Measurements from ENCODE around the gene TINCR. TPM values are rescaled to one million over a fixed set of nuclear protein-coding genes. Genes with fewer than 3 reads are reported as not detected.

Gene TINCR
- total RNA-seq, 1 experiment from 2014 or later: 2.3 TPM

- ATAC-seq (no peak), DNase-seq (ENCODE audit: low read depth, low spot score) (no peak)
- BruUV-seq (replicated peaks): no TSS peak
- Histone ChIP-seq H3K4me3 (ENCODE audit: low read depth in 2 of 2, low read length in 2 of 2) (no peak overlapping the region), H3K9me3 (ENCODE audit: control insufficient read depth, insufficient read depth, low read depth, low read length) (no peaks in the 10 kb centered on the region), H3K4me1 (ENCODE audit: control insufficient read depth, insufficient read depth, low read length) (no peaks in the 10 kb centered on the region), H3K27me3 (ENCODE audit: control insufficient read depth, insufficient read depth, low read length) (no peaks in the 10 kb centered on the region), H3K27ac (ENCODE audit: low read length) (no peak overlapping the region), H3K36me3 (ENCODE audit: control insufficient read depth, insufficient read depth, low read length) (peaks cover 13% of the 10 kb centered on the region)
- ChIA-PET POLR2A (no interaction called here), CTCF (no interaction called here)
- in situ Hi-C loops (cut with HindIII; ENCODE audit: low pct_unique_long_range_greater_than_20kb, low sequenced_read_pairs): no loop called here
- intact Hi-C loops (cut with micrococcal nuclease; ENCODE audit: unreplicated experiment): no loop called here
- TF ChIP-seq SIN3A (IDR thresholded peaks at IDR 0.05; ENCODE audit: borderline replicate concordance, insufficient read depth, low read depth, low read length): no peak
Observed at GRCh38 chr19:5603626-5604025, 35.9 kb upstream of the TINCR start.

GRCh38 chr19:5600797-5601196 is 33.0 kb upstream of the TINCR start:
- ATAC-seq: no peak
- TF ChIP-seq, protein P1, sequence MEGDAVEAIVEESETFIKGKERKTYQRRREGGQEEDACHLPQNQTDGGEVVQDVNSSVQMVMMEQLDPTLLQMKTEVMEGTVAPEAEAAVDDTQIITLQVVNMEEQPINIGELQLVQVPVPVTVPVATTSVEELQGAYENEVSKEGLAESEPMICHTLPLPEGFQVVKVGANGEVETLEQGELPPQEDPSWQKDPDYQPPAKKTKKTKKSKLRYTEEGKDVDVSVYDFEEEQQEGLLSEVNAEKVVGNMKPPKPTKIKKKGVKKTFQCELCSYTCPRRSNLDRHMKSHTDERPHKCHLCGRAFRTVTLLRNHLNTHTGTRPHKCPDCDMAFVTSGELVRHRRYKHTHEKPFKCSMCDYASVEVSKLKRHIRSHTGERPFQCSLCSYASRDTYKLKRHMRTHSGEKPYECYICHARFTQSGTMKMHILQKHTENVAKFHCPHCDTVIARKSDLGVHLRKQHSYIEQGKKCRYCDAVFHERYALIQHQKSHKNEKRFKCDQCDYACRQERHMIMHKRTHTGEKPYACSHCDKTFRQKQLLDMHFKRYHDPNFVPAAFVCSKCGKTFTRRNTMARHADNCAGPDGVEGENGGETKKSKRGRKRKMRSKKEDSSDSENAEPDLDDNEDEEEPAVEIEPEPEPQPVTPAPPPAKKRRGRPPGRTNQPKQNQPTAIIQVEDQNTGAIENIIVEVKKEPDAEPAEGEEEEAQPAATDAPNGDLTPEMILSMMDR (IDR thresholded peaks at IDR 0.05): no peak
- TF ChIP-seq SIN3A (IDR thresholded peaks at IDR 0.05; ENCODE audit: borderline replicate concordance, insufficient read depth, low read depth, low read length) (no peak), POLR2AphosphoS5 (IDR thresholded peaks at IDR 0.05; ENCODE audit: low read depth, low read length) (no peak), TCF7L2 (IDR thresholded peaks at IDR 0.05; ENCODE audit: low read depth, low read length) (no peak), REST (IDR thresholded peaks at IDR 0.05; ENCODE audit: insufficient read depth in 1 of 2, low read depth in 2 of 2, low read length in 1 of 2) (no peak)
- ChIA-PET CTCF (no interaction called here), POLR2A (no interaction called here)
- Histone ChIP-seq H3K27ac (ENCODE audit: low read length) (no peak overlapping the region), H3K9me3 (ENCODE audit: control insufficient read depth, insufficient read depth, low read depth, low read length) (no peaks in the 10 kb centered on the region), H3K36me3 (ENCODE audit: control insufficient read depth, insufficient read depth, low read length) (peaks cover 17% of the 10 kb centered on the region), H3K4me3 (ENCODE audit: low read depth in 2 of 2, low read length in 2 of 2) (no peak overlapping the region), H3K27me3 (ENCODE audit: control insufficient read depth, insufficient read depth, low read length) (no peaks in the 10 kb centered on the region), H3K4me1 (ENCODE audit: control insufficient read depth, insufficient read depth, low read length) (no peaks in the 10 kb centered on the region)
- no TSS peak for BruUV-seq (replicated peaks)
- DNase-seq (ENCODE audit: low read depth, low spot score): no peak
- in situ Hi-C loops (cut with HindIII; ENCODE audit: low pct_unique_long_range_greater_than_20kb, low sequenced_read_pairs): no loop called here
- intact Hi-C loops (cut with micrococcal nuclease; ENCODE audit: unreplicated experiment): no loop called here

DNA sequence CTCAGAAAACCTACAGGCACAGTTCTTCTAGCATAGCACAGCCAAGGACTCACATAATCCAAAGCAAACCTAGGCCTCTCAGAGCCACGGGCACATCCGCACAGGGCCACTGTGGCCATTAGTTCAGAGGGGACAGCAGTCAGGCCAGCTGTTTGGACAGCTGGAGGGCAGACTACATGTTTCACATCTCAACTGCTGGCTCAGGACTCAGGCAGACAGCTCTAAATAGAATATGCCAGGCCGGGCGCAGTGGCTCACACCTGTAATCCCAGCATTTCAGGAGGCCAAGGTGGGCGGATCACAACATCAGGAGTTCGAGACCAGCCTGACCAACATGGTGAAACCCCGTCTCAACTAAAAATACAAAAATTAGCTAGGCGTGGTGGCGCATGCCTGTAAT is 28.0 kb upstream of the TINCR start:
- no peaks in the 10 kb centered on the region for H3K27me3 ChIP-seq (ENCODE audit: control insufficient read depth, insufficient read depth, low read length)
- ChIA-PET CTCF (no interaction called here), POLR2A (interaction anchor here (0.6 kb wide), 2 partner anchors 9 to 679 kb away, joined by 4 to 10 read pairs; no protein-coding TSS in a partner anchor)
- intact Hi-C loops (cut with micrococcal nuclease; ENCODE audit: unreplicated experiment) (no loop called here), in situ Hi-C loops (cut with HindIII; ENCODE audit: low pct_unique_long_range_greater_than_20kb, low sequenced_read_pairs) (no loop called here)
- H3K4me1 ChIP-seq (ENCODE audit: control insufficient read depth, insufficient read depth, low read length): no peaks in the 10 kb centered on the region
- no TSS peak for BruUV-seq (replicated peaks)
- no peak overlapping the region for H3K27ac ChIP-seq (ENCODE audit: low read length)
- TF ChIP-seq POLR2AphosphoS5 (IDR thresholded peaks at IDR 0.05; ENCODE audit: low read depth, low read length): no peak
- TF ChIP-seq TCF7L2 (IDR thresholded peaks at IDR 0.05; ENCODE audit: low read depth, low read length): no peak
- TF ChIP-seq, protein P1 (IDR thresholded peaks at IDR 0.05): no peak
- TF ChIP-seq SIN3A (IDR thresholded peaks at IDR 0.05; ENCODE audit: borderline replicate concordance, insufficient read depth, low read depth, low read length): no peak
- TF ChIP-seq REST (IDR thresholded peaks at IDR 0.05; ENCODE audit: insufficient read depth in 1 of 2, low read depth in 2 of 2, low read length in 1 of 2): no peak
- no peak for ATAC-seq
- H3K36me3 ChIP-seq (ENCODE audit: control insufficient read depth, insufficient read depth, low read length): peaks cover 18% of the 10 kb centered on the region
- no peak overlapping the region for H3K4me3 ChIP-seq (ENCODE audit: low read depth in 2 of 2, low read length in 2 of 2)
- DNase-seq (ENCODE audit: low read depth, low spot score): no peak
- H3K9me3 ChIP-seq (ENCODE audit: control insufficient read depth, insufficient read depth, low read depth, low read length): no peaks in the 10 kb centered on the region
